ENCODE measurements around the gene SHMT2.
A peak's percentile ranks its signal among the peaks of the same experiment; 100 is the strongest.

Gene SHMT2

GRCh38 chr12:57244312-57244696 lies 14.8 kb downstream of the SHMT2 start:
- POLR2A ChIA-PET (ENCODE audit: low non-redundant PET), result no interaction called here
- TF ChIP-seq CTCF (conservative IDR thresholded peaks at IDR 0.05; ENCODE audit: low read depth), result no peak
- CTCF ChIA-PET, result interaction anchor here (0.5 to 6.5 kb wide), 5 partner anchors 8 to 214 kb away, joined by 3 to 147 read pairs (median 3); partner anchors contain the start of gene NXPH4
- peak overlapping the region; percentile 16; the same call in 1 of the 2 replicates for H3K27ac ChIP-seq
- no peak for DNase-seq (ENCODE audit: low spot score)

GRCh38 chr12:57247041-57247440 lies 17.5 kb downstream of the SHMT2 start:
- ChIA-PET CTCF (interaction anchor here (1.0 kb wide), 1 partner anchor 216 kb away, joined by 3 read pairs; no protein-coding TSS in a partner anchor), POLR2A (ENCODE audit: low non-redundant PET) (no interaction called here)
- H3K27ac ChIP-seq, result no peak overlapping the region
- DNase-seq (ENCODE audit: low spot score), result no peak
- no peak for TF ChIP-seq CTCF (conservative IDR thresholded peaks at IDR 0.05; ENCODE audit: low read depth)

GRCh38 chr12:57248934-57249742 lies 19.6 kb downstream of the SHMT2 start:
- ChIA-PET CTCF (interaction anchor here (0.7 to 1.5 kb wide), 2 partner anchors 36 to 245 kb away, joined by 3 to 11 read pairs; no protein-coding TSS in a partner anchor), POLR2A (ENCODE audit: low non-redundant PET) (no interaction called here)
- no peak overlapping the region for H3K27ac ChIP-seq
- no peak for TF ChIP-seq CTCF (conservative IDR thresholded peaks at IDR 0.05; ENCODE audit: low read depth)
- no peak for DNase-seq (ENCODE audit: low spot score)

- POLR2A ChIA-PET (ENCODE audit: low non-redundant PET), result no interaction called here
- TF ChIP-seq CTCF (conservative IDR thresholded peaks at IDR 0.05; ENCODE audit: low read depth), result no peak
- no peak overlapping the region for H3K27ac ChIP-seq
- CTCF ChIA-PET, result interaction anchor here (1.5 to 1.7 kb wide), 2 partner anchors 8 to 37 kb away, joined by 5 to 11 read pairs; no protein-coding TSS in a partner anchor
- no peak for DNase-seq (ENCODE audit: low spot score)
Measured at GRCh38 chr12:57250541-57250940, 21.0 kb downstream of the SHMT2 start.

- POLR2A ChIA-PET (ENCODE audit: low non-redundant PET), result no interaction called here
- H3K27ac ChIP-seq, result no peak within 1 kb of the TSS
- CTCF ChIA-PET, result interaction anchor here (1.7 kb wide), 1 partner anchor 8 kb away, joined by 5 read pairs; no protein-coding TSS in a partner anchor
- DNase-seq (ENCODE audit: low spot score), result no peak
- TF ChIP-seq CTCF (conservative IDR thresholded peaks at IDR 0.05; ENCODE audit: low read depth), result no peak
Measured at GRCh38 chr12:57250956-57251355, 21.4 kb downstream of the SHMT2 start, which contains the start of gene STAC3. Gene STAC3 (minus strand): TSS chr12:57251187. CDS start chr12:57249636, 1,551 bp downstream.

- ChIA-PET CTCF (no interaction called here), POLR2A (ENCODE audit: low non-redundant PET) (no interaction called here)
- DNase-seq (ENCODE audit: low spot score), result no peak
- H3K27ac ChIP-seq, result no peak overlapping the region
- TF ChIP-seq CTCF (conservative IDR thresholded peaks at IDR 0.05; ENCODE audit: low read depth), result no peak
Measured at GRCh38 chr12:57254506-57255280, 25.2 kb downstream of the SHMT2 start.
